ENCODE results near the gene RABEP1.

RABEP1 gene

DNA sequence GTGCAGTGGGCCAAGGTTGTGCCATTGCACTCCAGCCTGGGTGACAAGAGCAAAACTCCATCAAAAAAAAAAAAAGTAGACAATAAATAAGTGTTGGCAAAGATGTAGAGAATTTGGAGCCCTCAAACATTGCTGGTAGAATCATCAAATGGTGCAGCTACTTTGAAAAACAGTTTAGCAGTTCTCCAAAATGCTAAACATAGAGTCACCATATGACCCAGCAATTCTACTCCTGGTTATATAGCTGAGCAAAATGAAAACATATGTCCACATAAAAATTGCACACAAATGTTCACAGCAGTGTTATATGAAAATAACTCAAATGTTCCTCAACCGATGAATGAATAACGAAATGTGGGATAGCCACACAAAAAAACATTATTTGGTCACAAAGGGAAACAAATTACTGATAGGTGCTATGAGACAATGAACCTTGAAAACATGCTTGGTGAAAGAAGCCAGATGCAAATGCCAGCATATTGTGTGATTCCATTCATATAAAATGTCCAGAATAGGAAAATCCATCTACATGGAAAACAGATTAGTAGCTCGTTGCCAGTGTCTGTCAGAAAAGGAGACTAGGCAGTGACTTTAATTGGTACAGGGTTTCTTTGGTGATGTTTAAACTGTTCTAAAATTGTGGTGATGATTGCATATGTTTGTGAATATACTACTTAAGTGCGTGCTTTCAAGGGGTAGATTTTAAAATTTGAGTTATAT is 12.7 kb upstream of the RABEP1 start:
- no peak for DNase-seq (ENCODE audit: low read depth in 2 of 2)

DNA sequence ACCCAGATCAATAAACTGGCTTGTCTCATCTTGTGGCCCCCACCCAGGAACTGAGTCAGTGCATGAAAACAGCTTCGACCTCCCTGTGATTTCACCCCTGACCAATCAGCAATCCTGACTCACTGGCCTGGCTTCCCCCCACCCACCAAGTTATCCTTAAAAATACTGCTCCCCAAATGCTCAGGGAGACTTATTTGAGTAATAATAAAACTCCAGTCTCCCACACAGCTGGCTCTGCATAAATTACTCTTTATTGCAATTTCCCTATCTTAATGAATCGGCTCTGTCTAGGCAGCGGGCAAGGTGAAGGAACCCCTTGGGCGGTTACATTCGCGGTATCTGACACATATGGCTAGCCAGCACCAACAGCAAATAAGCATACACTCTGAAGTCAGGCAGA is 9.8 kb upstream of the RABEP1 start:
- DNase-seq (ENCODE audit: low read depth in 2 of 2) = peak; percentile 8 to 41

DNA sequence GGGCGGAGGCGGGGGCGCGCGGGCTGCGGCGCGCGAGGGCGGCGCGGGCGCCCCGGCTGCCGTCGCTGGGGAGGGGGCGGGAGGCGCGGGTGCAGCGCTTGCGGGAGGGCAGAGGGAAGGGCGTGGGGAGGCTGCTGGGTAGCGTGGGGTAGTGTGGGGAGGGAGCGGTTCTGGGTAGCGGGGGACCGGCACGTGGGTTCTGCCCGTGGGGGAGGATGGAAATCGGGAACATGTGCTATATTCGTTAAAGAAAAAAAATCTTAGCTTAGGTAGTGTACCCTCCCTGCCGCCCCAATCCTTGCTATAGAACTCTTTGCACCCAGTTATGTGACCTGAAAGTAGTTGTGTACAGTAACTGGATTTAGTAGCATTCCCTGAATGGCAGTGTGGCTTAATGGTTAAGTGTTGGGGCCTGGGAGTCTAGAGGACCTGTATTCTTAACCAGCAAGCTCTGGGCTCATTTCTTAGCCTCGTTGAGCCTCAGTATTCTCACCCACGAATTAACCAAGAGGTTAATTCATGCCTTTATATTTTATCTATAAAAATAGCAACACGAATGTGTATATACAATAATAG is 646 bp downstream of the RABEP1 start:
- peak in 1 of 2 donors; percentile 17 for DNase-seq (ENCODE audit: low read depth in 2 of 2)

DNA sequence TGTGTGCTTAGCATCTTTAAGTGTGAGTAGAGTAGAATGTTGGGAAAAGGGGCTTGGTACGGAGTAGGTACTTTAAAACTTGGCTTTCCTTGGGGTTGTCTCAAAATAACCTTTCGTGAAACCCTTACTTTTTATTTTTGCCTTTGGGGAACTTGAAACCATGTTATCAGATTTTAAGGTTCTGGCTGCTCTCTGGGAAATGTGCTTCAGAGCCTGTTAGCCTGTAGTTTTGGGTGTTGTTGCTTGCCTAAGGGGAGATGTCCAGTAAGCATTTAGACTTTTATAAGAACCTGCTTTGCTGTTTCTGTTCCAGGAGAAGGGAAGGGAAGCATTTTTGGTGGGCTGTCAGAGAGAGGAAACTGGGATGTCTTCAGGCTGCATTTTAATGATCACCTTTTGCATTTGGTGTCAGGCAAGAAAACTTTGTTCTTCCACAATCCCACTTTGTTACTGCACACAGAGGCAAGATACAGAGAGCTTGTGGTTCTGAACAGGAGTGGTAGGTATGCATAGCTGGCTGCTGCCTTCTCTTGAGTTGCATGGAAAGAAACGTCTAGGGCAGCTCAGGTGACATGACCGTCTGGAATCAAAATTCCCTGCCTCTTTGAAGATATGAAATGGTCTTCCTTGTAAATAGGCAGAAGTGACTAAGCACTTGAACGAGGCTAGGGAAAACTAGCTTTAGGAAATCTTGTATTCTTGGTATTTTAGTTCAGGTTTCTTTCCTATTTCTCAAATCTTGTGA is 1.7 kb downstream of the RABEP1 start:
- no peak for DNase-seq (ENCODE audit: low read depth in 2 of 2)

DNA sequence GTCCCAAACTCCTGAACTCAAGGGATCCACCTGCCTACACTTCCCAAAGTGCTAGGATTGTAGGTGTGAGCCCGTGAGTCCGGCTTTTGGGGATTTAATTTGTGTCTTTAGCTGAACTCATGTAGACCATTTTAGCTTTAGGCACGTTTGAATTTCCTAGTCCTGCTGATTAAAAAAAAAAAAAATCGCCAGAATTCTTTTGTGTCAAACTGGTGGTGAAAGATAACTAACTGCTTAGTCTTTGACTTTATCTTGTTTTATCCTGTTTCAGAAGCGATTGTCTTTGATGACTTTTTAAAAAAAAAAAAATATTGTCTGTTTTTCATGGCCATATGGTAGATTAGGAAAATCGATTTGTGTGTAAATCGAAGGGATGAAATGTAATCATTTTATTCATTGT is 2.6 kb downstream of the RABEP1 start:
- DNase-seq (ENCODE audit: low read depth in 2 of 2) = no peak

DNA sequence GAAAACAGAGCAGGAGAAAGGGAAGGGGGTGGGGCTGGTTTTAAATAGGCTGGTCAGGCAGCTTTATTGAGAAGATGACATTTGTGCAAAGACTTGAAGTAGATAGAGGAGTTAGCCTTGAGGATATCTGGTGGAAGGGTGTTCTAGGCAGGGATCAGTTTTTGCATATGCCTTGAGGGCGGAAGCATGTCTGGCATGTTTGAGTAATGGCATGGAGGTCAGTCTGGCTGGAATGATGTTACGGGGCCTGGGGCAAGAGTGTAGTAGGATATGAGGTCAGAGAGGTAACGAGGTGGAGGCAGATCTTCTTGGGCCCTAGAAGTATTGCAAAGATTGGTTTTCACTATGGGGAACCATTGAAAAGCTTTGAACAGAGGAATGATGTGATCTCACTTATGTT is 4.8 kb downstream of the RABEP1 start:
- no peak for DNase-seq (ENCODE audit: low read depth in 2 of 2)

DNA sequence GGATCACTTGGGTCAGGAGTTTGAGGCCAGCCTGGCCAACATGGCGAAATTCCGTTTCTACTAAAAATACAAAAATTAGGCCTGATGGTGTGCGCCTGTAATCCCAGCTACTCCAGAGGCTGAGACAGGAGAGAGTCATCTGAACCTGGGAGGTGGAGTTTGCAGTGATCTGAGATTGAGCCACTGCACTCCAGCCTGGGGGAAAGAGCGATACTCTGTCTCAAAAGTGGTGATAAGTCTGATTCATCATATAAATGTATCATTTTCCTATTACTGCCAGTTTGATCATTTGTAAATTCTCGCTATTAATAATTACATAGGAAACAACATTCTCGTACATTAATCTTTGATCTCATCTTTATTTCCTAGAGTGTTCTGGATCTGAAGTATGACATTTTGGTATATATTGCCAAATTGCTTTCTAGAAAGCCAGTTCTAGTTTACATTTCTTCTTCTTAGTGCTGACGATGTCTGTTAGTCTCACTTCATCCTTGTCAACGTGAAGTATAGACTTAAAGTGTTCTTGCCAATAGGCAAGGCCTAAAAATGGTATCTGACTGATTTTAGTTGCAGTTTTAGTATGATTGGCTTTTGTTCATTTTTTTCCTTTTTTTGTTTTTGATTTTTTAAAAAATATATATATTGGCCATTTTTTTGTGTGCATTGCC is 9.7 kb downstream of the RABEP1 start:
- no peak for DNase-seq (ENCODE audit: low read depth in 2 of 2)

DNA sequence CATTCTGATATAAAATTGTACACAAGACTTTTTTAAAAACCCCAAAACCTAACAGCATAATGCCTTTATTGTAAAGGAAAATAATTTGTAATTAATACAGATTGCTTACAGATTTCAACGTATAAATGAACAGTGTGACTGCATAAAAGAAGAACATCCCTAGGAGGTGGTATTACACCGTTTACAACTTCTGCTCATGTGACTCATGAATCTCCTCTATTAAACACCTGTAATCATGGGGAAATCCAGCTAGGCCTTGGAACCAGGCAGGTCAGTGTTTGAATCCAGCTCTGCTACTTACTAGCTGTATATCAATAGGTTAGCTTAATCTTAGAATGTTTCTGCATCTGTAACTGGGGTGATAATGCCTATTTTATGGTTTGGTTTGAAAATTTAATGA is 15.2 kb downstream of the RABEP1 start:
- no peak for DNase-seq (ENCODE audit: low read depth in 2 of 2)

DNA sequence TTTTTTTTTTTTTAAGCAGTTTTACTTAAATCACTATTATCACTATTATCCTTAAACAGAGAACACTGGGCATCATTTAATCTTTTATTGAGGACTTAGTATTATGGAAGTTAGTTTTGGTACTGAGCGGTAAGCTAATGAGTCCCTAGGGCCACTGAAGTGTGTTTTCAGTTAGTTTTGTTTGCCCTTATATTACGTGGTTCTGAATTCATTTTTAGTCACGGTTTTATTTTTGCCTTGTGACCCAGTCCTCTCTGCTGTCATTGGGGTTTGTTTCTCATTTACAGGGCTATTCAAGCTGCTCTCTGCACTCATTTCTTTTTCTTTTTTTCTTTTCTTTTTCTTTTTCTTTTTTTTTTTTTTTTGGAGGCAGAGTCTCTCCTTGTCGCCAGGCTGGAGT is 17.3 kb downstream of the RABEP1 start:
- no peak for DNase-seq (ENCODE audit: low read depth in 2 of 2)

DNA sequence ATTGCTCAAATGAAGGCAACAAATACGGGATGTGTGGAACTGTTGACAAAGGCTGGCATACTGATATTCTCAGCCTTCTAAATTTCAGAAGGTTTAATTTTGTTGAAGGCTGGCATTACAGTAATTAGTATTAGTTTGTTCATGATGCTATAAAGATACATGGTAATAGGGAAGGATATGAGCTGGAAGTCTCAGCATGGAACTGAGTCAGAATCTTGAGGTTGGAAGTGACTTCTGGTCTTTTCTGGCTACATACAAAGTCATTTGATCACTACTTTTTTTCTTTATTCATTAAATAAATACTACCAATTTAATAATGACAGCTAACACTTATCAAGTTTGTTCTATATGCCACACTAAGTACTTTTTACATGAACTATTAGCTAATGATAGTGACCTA is 22.6 kb downstream of the RABEP1 start:
- DNase-seq (ENCODE audit: low read depth in 2 of 2) = no peak

DNA sequence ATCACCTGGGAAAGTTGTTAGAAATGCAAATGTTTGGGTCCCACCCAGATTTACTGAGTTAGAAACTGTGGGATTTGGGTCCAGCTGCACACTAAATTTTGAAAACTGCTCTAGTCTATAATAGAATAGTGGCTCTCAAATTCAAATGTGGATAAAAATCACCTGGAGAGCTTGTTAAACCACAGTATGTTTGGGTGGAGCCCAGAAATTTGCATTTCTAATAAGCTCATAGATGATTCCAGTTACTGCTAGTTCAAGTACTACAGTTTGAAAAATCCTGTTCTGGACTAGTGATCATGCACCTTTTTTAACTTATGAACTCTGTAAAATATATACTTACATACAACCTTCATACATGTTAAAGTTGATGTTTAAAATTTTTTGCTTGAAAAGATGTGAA is 27.8 kb downstream of the RABEP1 start:
- DNase-seq (ENCODE audit: low read depth in 2 of 2) = no peak

DNA sequence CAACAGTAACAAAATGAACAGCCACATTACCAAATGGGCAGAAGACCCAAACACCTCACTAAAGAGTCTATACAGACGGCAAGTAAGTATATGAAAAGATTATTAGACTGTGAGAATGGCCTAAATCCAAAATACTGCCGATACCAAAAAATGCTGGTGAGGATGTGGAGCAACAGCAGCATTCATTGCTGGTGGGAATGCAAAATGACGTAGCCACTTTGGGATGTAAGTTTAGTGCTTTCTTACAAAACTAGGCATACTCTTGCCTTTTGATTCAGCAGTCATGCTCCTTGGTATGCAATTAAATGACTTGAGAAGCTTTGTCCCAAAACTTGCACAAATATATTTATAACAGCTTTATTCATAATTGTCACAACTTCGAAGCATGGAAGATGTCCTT is 43.8 kb downstream of the RABEP1 start:
- no peak for DNase-seq (ENCODE audit: low read depth in 2 of 2)

DNA sequence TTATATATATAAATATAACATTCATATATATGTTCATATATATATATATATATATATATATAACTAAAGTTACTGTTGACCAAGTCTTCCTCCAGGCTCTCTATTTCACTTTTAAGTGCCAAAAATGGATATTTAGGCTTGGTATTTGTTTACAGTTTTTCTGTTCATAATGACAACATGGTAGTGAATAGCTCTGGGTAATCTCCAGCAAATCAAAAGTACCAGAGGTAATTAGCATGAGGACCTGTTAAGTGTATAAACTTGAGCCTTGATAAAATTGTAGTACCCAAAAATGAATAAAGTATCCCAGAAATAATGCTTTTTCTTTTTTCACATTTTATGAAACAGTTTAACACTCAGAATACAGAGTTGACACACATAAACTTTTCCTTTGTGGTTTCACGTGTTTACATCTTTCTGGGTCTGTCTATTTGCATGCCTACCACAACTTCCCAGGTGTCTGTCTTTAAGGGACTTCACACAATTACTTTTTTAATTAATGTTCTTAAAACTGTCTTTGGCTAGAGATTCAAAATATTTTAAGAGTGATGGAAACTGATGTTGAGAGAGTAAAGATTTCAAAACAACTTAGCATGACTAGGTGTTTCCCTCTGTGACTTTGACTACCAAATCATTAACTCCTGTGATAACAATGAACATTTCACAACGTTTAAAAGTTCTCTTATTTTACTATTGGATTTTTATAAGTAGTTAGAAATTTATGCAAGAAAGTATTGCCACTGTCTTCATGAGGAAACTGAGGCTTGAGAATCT is 47.9 kb downstream of the RABEP1 start:
- no peak for DNase-seq (ENCODE audit: low read depth in 2 of 2)

DNA sequence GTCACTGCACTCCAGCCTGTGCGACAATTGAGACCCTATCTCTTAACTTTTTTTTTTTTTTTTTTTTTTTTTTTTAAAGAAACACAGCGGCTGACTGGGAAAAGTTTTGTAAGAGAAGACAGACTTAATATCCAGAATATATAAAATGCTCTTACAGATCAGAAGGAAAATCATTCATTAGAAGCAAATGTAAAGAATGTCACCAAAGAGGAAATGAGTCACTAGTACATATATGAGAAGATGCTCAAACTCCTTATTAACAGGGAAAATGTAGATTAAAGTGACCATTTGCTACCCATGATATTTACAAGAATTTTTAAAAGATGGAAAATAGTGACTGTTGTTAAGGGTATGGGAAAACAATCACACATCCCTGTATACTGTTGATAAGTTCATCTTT is 48.9 kb downstream of the RABEP1 start:
- DNase-seq (ENCODE audit: low read depth in 2 of 2) = no peak

DNA sequence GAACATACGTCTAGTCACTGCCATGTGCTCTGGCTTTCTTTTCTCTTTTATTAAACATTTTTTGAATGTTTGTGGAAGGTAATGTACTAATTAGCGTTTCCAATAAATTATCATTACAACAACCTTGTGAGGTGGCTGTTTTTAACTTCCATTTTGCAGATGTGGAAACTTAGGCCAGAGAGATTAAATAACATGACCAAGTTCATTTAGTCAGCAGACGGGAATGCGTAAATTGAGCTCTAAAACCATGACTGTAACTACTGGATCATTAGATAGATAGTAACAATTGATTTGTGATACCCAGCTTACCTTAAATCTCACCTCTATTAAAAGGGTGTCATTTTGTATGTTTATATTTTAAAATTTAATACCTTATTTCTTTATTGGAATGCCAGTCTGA is 49.4 kb downstream of the RABEP1 start:
- DNase-seq (ENCODE audit: low read depth in 2 of 2) = no peak

DNA sequence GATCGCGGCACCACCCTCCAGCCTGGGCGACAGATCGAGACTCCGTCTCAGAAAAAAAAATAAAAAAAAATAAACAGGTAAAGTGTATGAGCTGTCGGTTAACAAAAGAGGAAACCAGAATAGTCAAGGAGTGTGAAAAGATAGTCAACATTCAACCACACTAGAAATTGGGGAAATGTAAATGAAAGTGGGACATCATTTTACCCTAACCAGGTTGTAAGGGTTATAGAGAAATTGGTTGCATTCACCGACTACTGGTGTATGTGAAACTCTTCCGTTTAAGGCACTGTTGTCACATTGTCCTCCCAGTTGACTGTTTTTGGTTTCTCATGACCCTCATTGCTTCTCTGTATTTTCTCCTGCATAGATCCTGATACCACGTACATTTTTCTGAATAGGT is 62.8 kb downstream of the RABEP1 start:
- DNase-seq (ENCODE audit: low read depth in 2 of 2) = no peak

DNA sequence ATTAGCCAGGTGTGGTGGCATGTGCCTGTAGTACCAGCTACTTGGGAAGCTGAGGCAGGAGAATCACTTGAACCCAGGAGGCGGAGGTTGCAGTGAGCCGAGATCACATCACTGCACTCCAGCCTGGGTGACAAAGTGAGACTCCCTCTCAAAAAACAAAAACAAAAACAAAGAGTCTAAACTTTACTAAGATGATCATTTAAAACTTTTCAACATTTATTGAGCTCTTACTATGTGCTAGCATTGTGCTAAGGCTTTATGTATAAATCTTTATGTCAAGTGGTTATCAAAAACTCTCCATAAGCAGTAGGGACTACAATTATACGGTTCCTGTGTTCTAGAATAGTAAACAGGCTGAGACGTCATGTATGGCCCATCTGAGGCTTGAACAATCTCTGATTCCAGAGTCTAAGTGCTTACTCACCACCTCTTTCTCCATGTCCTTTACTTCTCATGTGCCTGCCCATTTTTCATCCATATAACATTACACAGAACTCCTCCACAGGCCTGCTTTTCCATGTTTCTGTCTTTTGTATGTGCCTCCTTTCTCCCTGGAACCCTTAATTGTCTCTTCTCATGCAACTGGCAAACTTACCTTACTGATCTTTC is 70.7 kb downstream of the RABEP1 start:
- DNase-seq (ENCODE audit: low read depth in 2 of 2) = no peak

DNA sequence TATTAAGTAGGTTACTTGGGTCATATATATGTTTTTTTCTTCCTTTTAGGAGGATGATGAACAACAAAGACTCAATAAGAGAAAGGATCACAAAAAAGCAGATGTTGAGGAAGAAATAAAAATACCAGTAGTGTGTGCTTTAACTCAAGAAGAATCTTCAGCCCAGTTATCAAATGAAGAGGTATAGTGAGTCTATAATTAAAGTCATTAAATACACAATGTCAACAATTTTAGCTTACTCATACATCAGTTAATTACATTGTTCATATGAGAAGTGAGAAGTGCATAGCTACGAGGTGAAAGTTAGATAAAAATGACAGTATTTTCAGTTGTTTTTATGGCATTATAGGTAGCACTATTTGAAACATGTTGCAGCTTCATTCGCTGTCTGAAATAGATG is 72.2 kb downstream of the RABEP1 start:
- DNase-seq (ENCODE audit: low read depth in 2 of 2) = no peak

DNA sequence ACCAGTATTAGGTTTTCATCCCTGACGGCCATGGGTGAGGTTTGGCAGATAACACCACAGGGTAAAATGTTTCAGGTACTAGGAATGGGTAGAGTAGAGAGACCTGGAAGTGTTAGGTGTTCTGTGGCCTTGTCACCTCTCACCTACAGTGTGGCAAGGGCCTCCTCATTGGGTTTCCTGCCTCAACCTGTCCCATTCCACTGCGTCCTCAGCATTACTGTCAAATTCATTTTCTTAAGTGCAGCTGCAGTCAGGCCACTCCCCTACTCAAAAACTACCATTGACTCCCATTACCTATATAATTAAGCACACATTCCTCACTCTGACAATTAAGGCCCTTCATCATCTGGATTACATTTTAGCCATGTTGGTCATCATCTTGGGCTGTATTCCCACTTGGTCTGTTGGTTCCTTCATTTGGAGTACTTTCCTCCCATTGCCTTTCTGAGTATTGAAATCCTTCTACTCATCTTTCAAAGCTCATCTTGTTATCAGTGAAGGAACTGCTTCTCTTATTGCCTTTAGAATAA is 72.9 kb downstream of the RABEP1 start:
- DNase-seq (ENCODE audit: low read depth in 2 of 2) = no peak

DNA sequence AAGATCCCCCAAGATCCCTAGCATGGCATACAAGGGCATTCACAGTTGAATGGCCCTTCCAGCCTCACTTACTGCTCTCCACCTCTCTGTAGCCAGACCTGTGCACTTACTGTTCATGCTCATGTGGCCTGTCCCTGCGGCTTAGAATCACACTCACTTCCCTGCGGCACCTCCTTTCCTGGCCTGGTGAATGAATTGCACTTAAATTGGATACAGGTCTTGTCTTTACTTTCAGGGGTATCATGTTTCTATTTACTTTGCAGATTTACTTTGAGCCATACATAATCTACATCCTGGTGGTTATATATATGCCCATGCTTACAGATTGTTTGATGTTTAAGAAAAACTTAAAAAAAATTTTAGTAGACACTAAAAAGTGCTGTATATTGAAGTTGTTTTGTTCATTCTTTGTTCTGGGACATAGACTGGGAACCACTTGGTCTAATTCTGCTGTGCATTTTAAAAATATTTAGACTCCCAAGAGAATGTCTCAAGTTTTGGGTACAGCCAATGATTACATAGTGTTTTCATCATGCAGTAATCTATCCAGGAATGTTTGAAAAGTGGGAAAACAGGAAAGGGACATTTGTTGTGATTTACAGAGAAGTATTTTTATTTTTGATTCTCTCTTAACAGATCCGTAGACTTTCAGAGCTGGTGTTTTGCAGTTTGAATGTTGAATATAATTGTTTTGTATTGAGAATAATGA is 73.5 kb downstream of the RABEP1 start:
- no peak for DNase-seq (ENCODE audit: low read depth in 2 of 2)

DNA sequence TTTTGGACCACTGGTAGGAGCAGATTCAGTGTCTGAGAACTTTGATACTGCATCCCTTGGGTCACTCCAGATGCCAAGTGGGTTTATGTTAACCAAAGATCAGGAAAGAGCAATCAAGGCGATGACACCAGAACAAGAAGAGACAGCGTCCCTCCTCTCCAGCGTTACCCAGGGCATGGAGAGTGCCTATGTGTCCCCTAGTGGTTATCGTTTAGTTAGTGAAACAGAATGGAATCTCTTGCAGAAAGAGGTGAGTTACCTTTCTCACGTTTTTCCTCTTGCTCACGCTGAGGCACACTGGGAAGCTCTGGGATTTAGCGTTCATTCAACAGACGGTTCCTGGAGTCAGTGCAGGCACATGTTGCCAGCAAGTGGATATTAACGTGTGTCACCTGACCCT is 79.3 kb downstream of the RABEP1 start:
- no peak for DNase-seq (ENCODE audit: low read depth in 2 of 2)
